SK-N-SH (cell line): Measurements from ENCODE around the gene CETP. TPM values are rescaled to one million over a fixed set of nuclear protein-coding genes. Genes with fewer than 3 reads are reported as not detected.

Source experiments
- CTCF ChIA-PET: fragments of 300-600, 350-600 bp; formaldehyde crosslinking; extraction: SDS; loops from one replicate; lab custom pipeline; 2021; lab: Yijun Ruan, JAX
- POLR2A ChIA-PET: fragments of 350-600 bp; sonication (Branson Sonifier 250); formaldehyde crosslinking; extraction: SDS; loops from one replicate; lab custom pipeline; 2020; ENCODE audit warnings: antibody characterized with exemption, inconsistent platforms; lab: Yijun Ruan, JAX
- DNase-seq: peaks from one replicate; pipeline ENCODE4 v3.0.0; 2012
- H2AFZ ChIP-seq: fragments of 200-600 bp; sonication (generic); 2 replicates; pipeline ENCODE4 v1.8.1; 2016; ENCODE audit warnings: antibody characterized with exemption, mild to moderate bottlenecking, low read depth
- H3F3A ChIP-seq: fragments of 200-600 bp; sonication (generic); replicated peaks from 2 replicates; pipeline ENCODE3; 2016; ENCODE audit warnings: antibody characterized with exemption, mild to moderate bottlenecking; ENCODE audit not compliant: insufficient read depth
- H3K27ac ChIP-seq, 2 experiments: fragments of 200-500 bp in 1 of 2; fragments of 200-600 bp in 1 of 2; sonication (Bioruptor generic) in 1 of 2; sonication (generic), shearing (Covaris generic) in 1 of 2; 2 replicates each; pipeline versions ENCODE4 v1.5.1 to v1.6.1; 2014 to 2016; ENCODE audit warnings: low read depth in 2 of 2, inconsistent platforms in 1 of 2, low read length in 1 of 2, mild to moderate bottlenecking in 1 of 2, mixed read lengths in 1 of 2
- H3K27me3 ChIP-seq: fragments of 200-600 bp; sonication (generic), shearing (Covaris generic); 2 replicates; pipeline ENCODE4 v1.6.1; 2016; ENCODE audit warnings: mixed run types; ENCODE audit not compliant: insufficient read depth
- H3K36me3 ChIP-seq, 2 experiments: fragments of 200-500 bp in 1 of 2; fragments of 200-600 bp in 1 of 2; sonication (Bioruptor generic) in 1 of 2; sonication (generic) in 1 of 2; replicated peaks in 1 of 2; 2 replicates each; pipeline versions ENCODE3 to v1.5.1; 2014 to 2016; ENCODE audit warnings: low read length in 1 of 2, mild to moderate bottlenecking in 1 of 2; ENCODE audit not compliant: insufficient read depth in 2 of 2, control insufficient read depth in 1 of 2
- H3K4me1 ChIP-seq, 2 experiments: fragments of 200-500 bp in 1 of 2; fragments of 200-600 bp in 1 of 2; sonication (Bioruptor generic) in 1 of 2; sonication (generic), shearing (Covaris generic) in 1 of 2; 2 replicates each; pipeline versions ENCODE4 v1.5.1 to v1.6.1; 2014 to 2016; ENCODE audit warnings: low read depth in 1 of 2, low read length in 1 of 2, mixed run types in 1 of 2; ENCODE audit not compliant: insufficient read depth in 2 of 2, control insufficient read depth in 1 of 2
- H3K4me2 ChIP-seq: fragments of 200-600 bp; sonication (generic), shearing (Covaris generic); 2 replicates; pipeline ENCODE4 v1.6.1; 2017; ENCODE audit warnings: mixed run types
- H3K4me3 ChIP-seq, 2 experiments: fragments of 200-500 bp in 1 of 2; fragments of 200-600 bp in 1 of 2; sonication (Bioruptor generic) in 1 of 2; sonication (generic), shearing (Covaris generic) in 1 of 2; 2 replicates each; pipeline versions ENCODE4 v1.5.1 to v1.8.1; 2014 to 2016; ENCODE audit warnings: low read depth in 2 of 2, inconsistent platforms in 1 of 2, low read length in 1 of 2, mild to moderate bottlenecking in 1 of 2, mixed read lengths in 1 of 2, moderate library complexity in 1 of 2
- H3K79me2 ChIP-seq: fragments of 200-600 bp; sonication (generic); 2 replicates; pipeline ENCODE4 v1.8.1; 2017; ENCODE audit warnings: mild to moderate bottlenecking; ENCODE audit not compliant: insufficient read depth
- H3K9ac ChIP-seq: fragments of 200-600 bp; sonication (generic); 2 replicates; pipeline ENCODE4 v1.6.1; 2017; ENCODE audit warnings: mixed run types
- H3K9me2 ChIP-seq: fragments of 200-600 bp; sonication (generic); 2 replicates; pipeline ENCODE4 v1.6.1; 2017; ENCODE audit warnings: mixed run types
- H3K9me3 ChIP-seq: fragments of 200-600 bp; sonication (generic); 2 replicates; pipeline ENCODE4 v1.6.1; 2017; ENCODE audit warnings: mixed run types, mild to moderate bottlenecking, moderate library complexity
- H4K20me1 ChIP-seq: fragments of 200-600 bp; sonication (generic); 2 replicates; pipeline ENCODE4 v1.6.1; 2017; ENCODE audit warnings: mild to moderate bottlenecking, mixed run types; ENCODE audit not compliant: insufficient read depth
- ELF1 ChIP-seq: IDR thresholded peaks from 2 replicates; pipeline ENCODE4 v1.4.0; 2012
- FOSL2 ChIP-seq: IDR thresholded peaks from 2 replicates; pipeline ENCODE4 v1.4.0; 2012; ENCODE audit warnings: low read depth, mild to moderate bottlenecking, moderate library complexity, borderline replicate concordance
- GABPA ChIP-seq: IDR thresholded peaks from 2 replicates; pipeline ENCODE4 v1.4.0; 2012; ENCODE audit warnings: low read depth, mild to moderate bottlenecking
- GATA2 ChIP-seq: sonication (generic); formaldehyde crosslinking; IDR thresholded peaks from 2 replicates; pipeline ENCODE4 v1.5.0; 2020; ENCODE audit warnings: mild to moderate bottlenecking, missing genetic modification reagents
- IRF3 ChIP-seq: fragments of 150-350 bp; IDR thresholded peaks from 2 replicates; pipeline ENCODE4 v1.6.1; 2016; ENCODE audit warnings: mild to moderate bottlenecking, low read depth, low read length
- MAX ChIP-seq: IDR thresholded peaks from 2 replicates; pipeline ENCODE4 v1.4.0; 2012; ENCODE audit warnings: low read depth
- MXI1 ChIP-seq: IDR thresholded peaks from 2 replicates; pipeline ENCODE4 v1.6.1; 2012; ENCODE audit warnings: mild to moderate bottlenecking, low read depth, low read length, improper control_type of control experiment
- NRF1 ChIP-seq: IDR thresholded peaks from 2 replicates; pipeline ENCODE4 v1.6.1; 2012; ENCODE audit warnings: low read depth, mild to moderate bottlenecking, low read length
- POLR2AphosphoS5 ChIP-seq: IDR thresholded peaks from 2 replicates; pipeline ENCODE4 v1.6.1; 2012; ENCODE audit warnings: low read depth, low read length
- SMC3 ChIP-seq: IDR thresholded peaks from 2 replicates; pipeline ENCODE4 v1.6.1; 2012; ENCODE audit warnings: low read depth, low read length, improper control_type of control experiment
- WGBS: methylation state at CpG from one replicate; pipeline ENCODE4 v1.1.6; 2017; ENCODE audit warnings: low lambda C conversion rate; 5-methylcytosine and 5-hydroxymethylcytosine counted together
- polyA plus RNA-seq, 3 experiments: library from polyadenylated mRNA; depleted of rRNA; stranded (reverse); fragments of >200 nt; gene quantifications; 2 replicates each; pipeline ENCODE4 v1.2.3, GENCODE V29; 2012
- TF ChIP-seq, protein P1 (sequence below): IDR thresholded peaks from 2 replicates; pipeline ENCODE4 v1.4.0; 2012; ENCODE audit warnings: low read depth, borderline replicate concordance

The CETP gene
- polyA plus RNA-seq, 1 of the 3 experiments (the other 2 are of a cell fraction), result not detected

GRCh38 chr16:56977216-56977615 is 15.5 kb downstream of the CETP start:
- ChIA-PET CTCF (interaction anchor here (0.9 to 4.8 kb wide), 6 partner anchors 12 to 102 kb away, joined by 3 to 27 read pairs (median 4); no protein-coding TSS in a partner anchor), POLR2A (interaction anchor here (0.6 kb wide), 1 partner anchor 102 kb away, joined by 3 read pairs; no protein-coding TSS in a partner anchor)
- no peaks in the 10 kb centered on the region for H3K27me3 ChIP-seq
- no peak overlapping the region for H3K4me3 ChIP-seq
- H3K9ac ChIP-seq, result no peak overlapping the region
- DNase-seq, result no peak
- H3K36me3 ChIP-seq, result no peaks in the 10 kb centered on the region
- no peaks in the 10 kb centered on the region for H3K9me3 ChIP-seq
- H3K27ac ChIP-seq, result no peak overlapping the region
- H3K4me2 ChIP-seq, result no peak overlapping the region
- no peaks in the 10 kb centered on the region for H3F3A ChIP-seq
- H3K4me1 ChIP-seq, result peaks cover 0 to 4% of the 10 kb centered on the region in 2 experiments; a peak in 1 of 4 replicates
- H4K20me1 ChIP-seq, result no peaks in the 10 kb centered on the region
- no peaks in the 10 kb centered on the region for H3K9me2 ChIP-seq
- no peaks in the 10 kb centered on the region for H3K79me2 ChIP-seq
- WGBS, result 82% methylated on average over 6 of the region's 6 CpGs
- H2AFZ ChIP-seq, result no peak overlapping the region
- no peak for TF ChIP-seq NRF1
- TF ChIP-seq GABPA, result no peak

DNA sequence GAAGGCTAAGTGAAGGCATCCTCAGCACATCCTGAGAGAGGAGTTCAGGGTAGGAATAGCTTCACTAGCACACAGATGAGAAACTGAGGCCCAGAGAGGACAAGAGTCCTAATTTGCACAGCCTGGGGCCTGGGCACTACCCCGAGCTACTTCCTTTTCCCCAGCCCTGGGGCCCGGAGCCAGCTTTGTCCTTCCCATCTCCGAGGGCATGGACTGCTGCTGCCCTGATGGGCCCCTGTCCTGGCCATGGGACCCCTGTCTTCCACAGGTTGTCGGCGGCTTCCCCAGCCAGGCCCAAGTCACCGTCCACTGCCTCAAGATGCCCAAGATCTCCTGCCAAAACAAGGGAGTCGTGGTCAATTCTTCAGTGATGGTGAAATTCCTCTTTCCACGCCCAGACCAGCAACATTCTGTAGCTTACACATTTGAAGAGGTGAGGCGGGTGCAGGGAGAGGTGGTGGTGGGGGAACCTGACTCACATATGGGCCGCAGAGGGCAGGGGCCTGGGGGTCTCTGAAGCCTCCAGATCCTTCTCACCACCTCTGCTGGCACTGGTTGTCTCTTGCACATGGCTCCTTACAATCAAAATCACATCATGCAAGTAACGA is 16.2 kb downstream of the CETP start:
- TF ChIP-seq POLR2AphosphoS5 (no peak), GATA2 (CRISPR knock-in tag) (no peak), MXI1 (no peak), FOSL2 (no peak), MAX (no peak), IRF3 (no peak), GABPA (no peak), ELF1 (no peak), SMC3 (no peak)
- TF ChIP-seq, protein P1, sequence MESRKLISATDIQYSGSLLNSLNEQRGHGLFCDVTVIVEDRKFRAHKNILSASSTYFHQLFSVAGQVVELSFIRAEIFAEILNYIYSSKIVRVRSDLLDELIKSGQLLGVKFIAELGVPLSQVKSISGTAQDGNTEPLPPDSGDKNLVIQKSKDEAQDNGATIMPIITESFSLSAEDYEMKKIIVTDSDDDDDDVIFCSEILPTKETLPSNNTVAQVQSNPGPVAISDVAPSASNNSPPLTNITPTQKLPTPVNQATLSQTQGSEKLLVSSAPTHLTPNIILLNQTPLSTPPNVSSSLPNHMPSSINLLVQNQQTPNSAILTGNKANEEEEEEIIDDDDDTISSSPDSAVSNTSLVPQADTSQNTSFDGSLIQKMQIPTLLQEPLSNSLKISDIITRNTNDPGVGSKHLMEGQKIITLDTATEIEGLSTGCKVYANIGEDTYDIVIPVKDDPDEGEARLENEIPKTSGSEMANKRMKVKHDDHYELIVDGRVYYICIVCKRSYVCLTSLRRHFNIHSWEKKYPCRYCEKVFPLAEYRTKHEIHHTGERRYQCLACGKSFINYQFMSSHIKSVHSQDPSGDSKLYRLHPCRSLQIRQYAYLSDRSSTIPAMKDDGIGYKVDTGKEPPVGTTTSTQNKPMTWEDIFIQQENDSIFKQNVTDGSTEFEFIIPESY, result no peak
- DNase-seq, result no peak
- H3K9me2 ChIP-seq, result no peaks in the 10 kb centered on the region
- WGBS, result 92% methylated on average over 5 of the region's 11 CpGs
- no peaks in the 10 kb centered on the region for H3F3A ChIP-seq
- H3K4me2 ChIP-seq, result no peak overlapping the region
- H3K9me3 ChIP-seq, result no peaks in the 10 kb centered on the region
- no peaks in the 10 kb centered on the region for H4K20me1 ChIP-seq
- CTCF ChIA-PET, result interaction anchor here (0.9 to 4.8 kb wide), 6 partner anchors 13 to 184 kb away, joined by 3 to 27 read pairs (median 4); no protein-coding TSS in a partner anchor
- peaks cover 0 to 2% of the 10 kb centered on the region in 2 experiments; a peak in 1 of 4 replicates for H3K4me1 ChIP-seq
- no peak overlapping the region for H3K27ac ChIP-seq
- H3K79me2 ChIP-seq, result no peaks in the 10 kb centered on the region
- no peak overlapping the region for H3K4me3 ChIP-seq
- no peak overlapping the region for H3K9ac ChIP-seq
- no peaks in the 10 kb centered on the region for H3K27me3 ChIP-seq
- no peaks in the 10 kb centered on the region for H3K36me3 ChIP-seq
- POLR2A ChIA-PET, result interaction anchor here (0.6 kb wide), 1 partner anchor 103 kb away, joined by 3 read pairs; no protein-coding TSS in a partner anchor
- no peak overlapping the region for H2AFZ ChIP-seq
